GM12874 (cell line): ENCODE data around the gene MAMLD1.

Experiments used
- CTCF ChIP-seq: IDR thresholded peaks from 2 replicates; pipeline ENCODE4 v1.5.1; 2011; ENCODE audit warnings: low read depth, mild to moderate bottlenecking, control low read depth, low read length, moderate library complexity; ENCODE audit not compliant: insufficient read depth

Gene MAMLD1

GRCh38 chrX:150337536-150337935 lies 25.6 kb upstream of the MAMLD1 start:
- TF ChIP-seq CTCF = no peak

GRCh38 chrX:150338615-150339014 lies 24.5 kb upstream of the MAMLD1 start:
- TF ChIP-seq CTCF = no peak

- TF ChIP-seq CTCF = no peak
These were observed 23.4 kb upstream of the MAMLD1 start for GRCh38 chrX:150339736-150340135.

- TF ChIP-seq CTCF = no peak
These were observed 15.6 kb upstream of the MAMLD1 start for GRCh38 chrX:150347471-150347870.

- TF ChIP-seq CTCF = no peak
These were observed 14.8 kb upstream of the MAMLD1 start for GRCh38 chrX:150348365-150348764.

- no peak for TF ChIP-seq CTCF
These were observed 11.0 kb upstream of the MAMLD1 start for GRCh38 chrX:150352114-150352513.

- TF ChIP-seq CTCF = no peak
These were observed 10.5 kb upstream of the MAMLD1 start for GRCh38 chrX:150352581-150352980.

- TF ChIP-seq CTCF = no peak
These were observed 7.2 kb upstream of the MAMLD1 start for GRCh38 chrX:150355913-150356312.
